GM10248 (cell line): ENCODE results near the gene EFCAB13.

ENCODE experiments used
- CTCF ChIA-PET: fragments of 300-600 bp; sonication (Branson Sonifier 250); formaldehyde crosslinking; extraction: SDS; loops from one replicate; lab custom pipeline; 2021; ENCODE audit warnings: antibody characterized with exemption; lab: Yijun Ruan, JAX
- POLR2A ChIA-PET: fragments of 350-650 bp; sonication (Branson Sonifier 250); formaldehyde crosslinking; extraction: SDS; loops from one replicate; lab custom pipeline; 2020; ENCODE audit warnings: antibody characterized with exemption; lab: Yijun Ruan, JAX
- DNase-seq: peaks from one replicate; pipeline ENCODE4 v3.0.0; 2012; ENCODE audit errors: extremely low spot score
- TF ChIP-seq, protein P1 (sequence below): IDR thresholded peaks from 2 replicates; pipeline ENCODE4 v1.5.1; 2012; ENCODE audit warnings: mild to moderate bottlenecking, low read depth; ENCODE audit errors: extremely low read depth, missing control alignments, control extremely low read depth

The EFCAB13 gene

DNA sequence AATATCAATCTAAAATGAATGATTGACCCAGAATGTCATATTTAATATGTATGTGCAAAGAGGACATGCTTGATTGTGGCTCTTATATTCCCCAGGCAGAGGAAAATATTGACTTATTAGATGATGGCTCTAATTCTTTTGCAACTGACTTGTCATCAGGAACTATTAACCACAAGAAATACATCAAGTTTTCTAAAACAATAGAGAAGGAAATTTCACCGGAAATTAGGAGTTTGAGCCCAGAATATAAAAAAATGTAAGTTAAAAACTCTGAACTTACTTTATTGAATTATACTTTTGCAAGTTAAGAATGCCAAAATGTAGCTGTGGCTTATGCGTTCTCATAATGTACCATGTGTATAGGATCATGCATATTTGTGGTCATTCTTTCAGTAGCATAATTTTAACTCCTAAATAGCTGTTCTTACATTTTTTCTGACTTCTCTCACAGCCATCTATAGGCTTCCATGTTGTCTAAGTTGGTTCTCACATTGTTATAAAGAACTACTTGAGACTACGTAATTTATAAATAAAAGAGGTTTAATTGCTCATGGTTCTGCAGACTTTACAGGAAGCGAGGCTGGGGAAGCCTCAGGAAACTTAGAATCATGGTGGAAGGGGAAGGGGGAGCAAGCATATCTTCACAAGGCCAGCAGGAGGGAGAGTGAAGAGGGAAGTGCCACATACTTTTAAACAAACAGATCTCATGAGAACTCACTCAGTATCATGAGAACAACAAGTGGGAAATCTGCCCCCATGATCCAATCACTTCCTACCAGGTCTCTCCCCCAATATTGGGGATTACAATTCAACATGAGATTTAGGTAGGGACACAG is 11.6 kb downstream of the EFCAB13 start:
- TF ChIP-seq, protein P1, sequence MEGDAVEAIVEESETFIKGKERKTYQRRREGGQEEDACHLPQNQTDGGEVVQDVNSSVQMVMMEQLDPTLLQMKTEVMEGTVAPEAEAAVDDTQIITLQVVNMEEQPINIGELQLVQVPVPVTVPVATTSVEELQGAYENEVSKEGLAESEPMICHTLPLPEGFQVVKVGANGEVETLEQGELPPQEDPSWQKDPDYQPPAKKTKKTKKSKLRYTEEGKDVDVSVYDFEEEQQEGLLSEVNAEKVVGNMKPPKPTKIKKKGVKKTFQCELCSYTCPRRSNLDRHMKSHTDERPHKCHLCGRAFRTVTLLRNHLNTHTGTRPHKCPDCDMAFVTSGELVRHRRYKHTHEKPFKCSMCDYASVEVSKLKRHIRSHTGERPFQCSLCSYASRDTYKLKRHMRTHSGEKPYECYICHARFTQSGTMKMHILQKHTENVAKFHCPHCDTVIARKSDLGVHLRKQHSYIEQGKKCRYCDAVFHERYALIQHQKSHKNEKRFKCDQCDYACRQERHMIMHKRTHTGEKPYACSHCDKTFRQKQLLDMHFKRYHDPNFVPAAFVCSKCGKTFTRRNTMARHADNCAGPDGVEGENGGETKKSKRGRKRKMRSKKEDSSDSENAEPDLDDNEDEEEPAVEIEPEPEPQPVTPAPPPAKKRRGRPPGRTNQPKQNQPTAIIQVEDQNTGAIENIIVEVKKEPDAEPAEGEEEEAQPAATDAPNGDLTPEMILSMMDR: no peak
- ChIA-PET POLR2A (interaction anchor here (0.5 kb wide), 1 partner anchor 528 kb away, joined by 9 read pairs; no protein-coding TSS in a partner anchor), CTCF (interaction anchor here (0.6 to 1.6 kb wide), 4 partner anchors 20 to 280 kb away, joined by 3 to 4 read pairs (median 3); no protein-coding TSS in a partner anchor)
- DNase-seq: no peak

DNA sequence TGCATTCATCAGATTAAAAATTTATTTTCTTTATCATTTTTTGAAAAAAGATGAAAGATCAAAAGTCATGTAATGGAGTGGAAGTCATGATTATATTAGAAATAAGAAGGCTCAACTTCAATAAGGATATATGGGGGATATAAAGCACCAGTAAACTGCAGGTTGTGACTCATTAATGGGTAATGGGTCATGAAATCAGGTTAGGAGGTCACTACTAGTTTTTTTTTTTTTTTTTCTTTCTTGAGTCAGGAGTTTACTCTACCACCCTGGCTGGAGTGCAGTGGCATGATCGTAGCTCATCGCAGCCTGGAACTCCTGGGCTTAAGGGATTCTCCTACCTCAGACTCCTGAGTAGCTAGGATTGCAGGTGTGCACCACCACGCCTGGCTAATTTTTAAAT is 14.3 kb downstream of the EFCAB13 start:
- TF ChIP-seq, protein P1: no peak
- POLR2A ChIA-PET: interaction anchor here (0.6 kb wide), 1 partner anchor 417 kb away, joined by 3 read pairs; no protein-coding TSS in a partner anchor
- CTCF ChIA-PET: interaction anchor here (1.0 to 1.7 kb wide), 3 partner anchors 14 to 278 kb away, joined by 3 to 4 read pairs (median 3); partner anchors contain the start of gene EFCAB13
- no peak for DNase-seq

GRCh38 chr17:47352848-47353247 is 29.1 kb downstream of the EFCAB13 start:
- TF ChIP-seq, protein P1: no peak
- ChIA-PET POLR2A (no interaction called here), CTCF (no interaction called here)
- DNase-seq: no peak

DNA sequence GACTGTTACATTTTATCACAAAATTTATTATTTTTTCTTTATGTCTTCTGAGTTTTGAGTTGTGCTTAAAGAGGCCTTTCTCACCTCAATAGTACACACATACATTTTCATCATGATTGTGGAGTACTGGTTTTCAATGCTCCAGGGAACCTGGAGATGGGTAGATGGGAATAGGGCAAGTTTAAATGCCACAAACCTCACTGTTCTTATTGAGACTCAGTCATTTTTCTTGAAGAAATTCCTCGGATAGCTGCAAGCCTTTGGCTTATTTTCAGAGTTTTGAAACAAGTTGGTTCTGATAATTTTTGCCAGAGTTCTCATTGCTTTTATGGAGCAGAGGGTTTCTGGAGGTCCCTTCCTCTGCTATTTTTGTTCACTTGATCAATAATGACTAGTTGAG is 34.9 kb downstream of the EFCAB13 start:
- ChIA-PET CTCF (no interaction called here), POLR2A (no interaction called here)
- TF ChIP-seq, protein P1: no peak
- no peak for DNase-seq

DNA sequence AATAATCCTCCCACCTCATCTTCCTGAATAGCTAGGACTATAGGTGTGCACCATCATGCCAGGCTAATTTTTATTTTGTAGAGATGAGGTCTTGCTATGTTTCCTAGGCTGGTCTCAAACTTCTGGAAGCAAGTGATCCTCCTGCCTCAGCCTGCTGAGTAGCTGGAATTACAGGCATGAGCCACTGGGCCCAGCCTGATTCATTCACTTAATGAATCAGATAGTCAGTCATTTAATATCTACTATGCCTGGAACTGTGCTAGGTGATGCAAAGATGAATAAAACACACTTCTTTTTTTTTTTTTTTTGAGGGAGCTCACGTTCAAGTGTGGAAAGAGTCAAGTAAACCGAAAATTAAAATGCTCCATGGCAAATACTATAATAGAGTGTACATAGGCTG is 39.4 kb downstream of the EFCAB13 start:
- TF ChIP-seq, protein P1: no peak
- DNase-seq: no peak
- ChIA-PET CTCF (interaction anchor here (1.0 to 4.2 kb wide), 3 partner anchors 9 to 252 kb away, joined by 3 to 23 read pairs (median 4); no protein-coding TSS in a partner anchor), POLR2A (no interaction called here)

DNA sequence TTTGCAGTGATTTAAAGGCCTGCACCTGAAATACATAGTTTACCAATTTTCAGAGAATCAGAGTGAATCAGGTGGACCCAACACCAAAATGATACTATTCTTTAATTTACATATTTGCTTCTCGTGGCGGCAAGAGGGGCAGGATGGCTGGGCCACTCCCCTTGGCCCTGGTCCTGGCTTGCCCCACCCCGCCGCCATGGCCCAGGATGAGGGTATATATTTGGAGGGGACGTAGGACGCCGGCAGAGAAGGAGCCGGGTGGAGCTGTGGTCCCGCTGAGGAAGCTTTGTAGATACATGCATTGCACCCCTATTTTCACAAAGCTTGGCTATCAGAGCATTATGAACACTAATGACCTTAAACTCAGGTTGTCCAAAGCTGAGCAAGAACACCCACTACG is 43.5 kb downstream of the EFCAB13 start:
- TF ChIP-seq, protein P1: no peak
- DNase-seq: no peak
- ChIA-PET POLR2A (no interaction called here), CTCF (interaction anchor here (1.1 to 2.0 kb wide), 3 partner anchors 12 to 19 kb away, joined by 3 to 4 read pairs (median 3); no protein-coding TSS in a partner anchor)
